Hair follicle dermal papilla cell (primary cell): Measurements from ENCODE around the gene YBEY. TPM values are rescaled to one million over a fixed set of nuclear protein-coding genes. Genes with fewer than 3 reads are reported as not detected.

Source experiments
- total RNA-seq: library from RNA; depleted of rRNA; stranded (reverse); fragments of >200 nt; gene quantifications from 2 replicates; pipeline ENCODE4 v1.2.3, GENCODE V29; 2012

The YBEY gene
- total RNA-seq, result 8.4 and 10.2 TPM in 2 replicates

GRCh38 chr21:46285761-46286647 is at the start of gene YBEY:
YBEY (plus strand) TSS chr21:46286342; CDS start chr21:46286914, 572 bp downstream.

GRCh38 chr21:46285206-46285661 is 908 bp upstream of the YBEY start, which contains the start of gene MCM3AP:
MCM3AP (minus strand) TSS chr21:46285611; CDS start chr21:46285286, 325 bp downstream.

GRCh38 chr21:46323710-46324389 is 37.7 kb downstream of the YBEY start, which contains the start of the genes C21orf58 and PCNT:
C21orf58 (minus strand) TSS chr21:46323870; CDS start chr21:46322738, 1,132 bp downstream.
PCNT (plus strand) TSS chr21:46324156; CDS start chr21:46324229, 73 bp downstream.

Other genes with a start within 250 kb of the YBEY start
- 4,246 and 4,806 TPM in 2 replicates for gene COL6A2, start 188.2 kb upstream of the YBEY start, total RNA-seq
- gene FTCD, start 130.8 kb upstream of the YBEY start, total RNA-seq, result 0.32 TPM in 1 of 2 replicates, not detected in the other
- gene SPATC1L, start 101.9 kb upstream of the YBEY start, total RNA-seq, result 4.4 and 10.1 TPM in 2 replicates
- 414 and 465 TPM in 2 replicates for gene LSS, start 57.6 kb upstream of the YBEY start, total RNA-seq
- 71.4 and 108 TPM in 2 replicates for gene MCM3AP, start 731 bp upstream of the YBEY start, total RNA-seq
- 1.9 and 2.6 TPM in 2 replicates for gene C21orf58, start 37.5 kb downstream of the YBEY start, total RNA-seq
- gene PCNT, start 37.8 kb downstream of the YBEY start, total RNA-seq, result 19.4 and 27.1 TPM in 2 replicates
- 30.8 and 36.0 TPM in 2 replicates for gene DIP2A, start 172.5 kb downstream of the YBEY start, total RNA-seq